Neural crest cell (in vitro differentiated cells): Measurements from ENCODE around the gene PLCL1. TPM values are rescaled to one million over a fixed set of nuclear protein-coding genes. Genes with fewer than 3 reads are reported as not detected.

Experiments used
- DNase-seq: peaks from one replicate; pipeline ENCODE4 v3.0.0; 2021; ENCODE audit warnings: low read depth, mixed read lengths, low spot score
- H3K27ac Mint-ChIP-seq: one replicate; pipeline ENCODE4 v1.8.0; 2021; ENCODE audit warnings: mild to moderate bottlenecking, mixed read lengths; ENCODE audit not compliant: unreplicated experiment
- H3K27me3 Mint-ChIP-seq: 2 replicates; pipeline ENCODE4 v1.8.0; 2021; ENCODE audit warnings: low read depth, mild to moderate bottlenecking, mixed read lengths
- H3K36me3 Mint-ChIP-seq: 2 replicates; pipeline ENCODE4 v1.8.0; 2021; ENCODE audit warnings: low read depth, mild to moderate bottlenecking, mixed read lengths
- H3K4me1 Mint-ChIP-seq: 2 replicates; pipeline ENCODE4 v1.8.0; 2021; ENCODE audit warnings: mixed read lengths
- H3K4me3 Mint-ChIP-seq: one replicate; pipeline ENCODE4 v1.8.0; 2021; ENCODE audit warnings: mild to moderate bottlenecking, mixed read lengths
- H3K9me3 Mint-ChIP-seq: 2 replicates; pipeline ENCODE4 v1.8.0; 2021; ENCODE audit warnings: mixed read lengths
- CTCF ChIP-seq: fragments of 200-600 bp; sonication (generic); conservative IDR thresholded peaks from 2 replicates; pipeline ENCODE4 v1.5.0; 2021; ENCODE audit warnings: antibody characterized with exemption, mild to moderate bottlenecking
- total RNA-seq: library from RNA; stranded (reverse); gene quantifications from 2 replicates; pipeline ENCODE4 v1.2.1, GENCODE V29; 2021

Gene PLCL1
- total RNA-seq, 1 donor from 2014 or later, result 0.72 TPM

DNA sequence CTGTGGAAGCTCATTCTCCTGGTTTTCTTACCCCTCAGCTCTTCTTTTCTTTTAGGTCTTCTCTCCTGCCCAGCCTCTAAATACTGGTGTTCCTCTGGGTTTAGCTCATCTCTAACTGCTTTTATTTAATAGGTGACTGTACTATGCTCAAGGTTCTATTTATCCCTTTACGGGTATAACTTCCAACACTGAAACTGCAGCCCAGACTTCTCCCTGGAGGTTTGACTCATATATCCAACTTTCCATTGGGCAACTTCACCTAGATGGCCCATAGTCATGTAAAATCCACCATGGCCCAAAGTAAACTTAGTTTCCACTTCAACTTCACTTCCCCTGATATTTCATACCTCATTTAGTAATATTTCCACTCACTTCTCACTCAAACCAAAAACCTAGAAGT is 273.1 kb downstream of the PLCL1 start:
- TF ChIP-seq CTCF, result no peak
- H3K9me3 Mint-ChIP-seq, result no peaks in the 10 kb centered on the region
- no peak overlapping the region for H3K27ac Mint-ChIP-seq
- DNase-seq, result no peak
- no peaks in the 10 kb centered on the region for H3K36me3 Mint-ChIP-seq
- H3K27me3 Mint-ChIP-seq, result no peaks in the 10 kb centered on the region
- no peak overlapping the region for H3K4me3 Mint-ChIP-seq
- H3K4me1 Mint-ChIP-seq, result no peaks in the 10 kb centered on the region

DNA sequence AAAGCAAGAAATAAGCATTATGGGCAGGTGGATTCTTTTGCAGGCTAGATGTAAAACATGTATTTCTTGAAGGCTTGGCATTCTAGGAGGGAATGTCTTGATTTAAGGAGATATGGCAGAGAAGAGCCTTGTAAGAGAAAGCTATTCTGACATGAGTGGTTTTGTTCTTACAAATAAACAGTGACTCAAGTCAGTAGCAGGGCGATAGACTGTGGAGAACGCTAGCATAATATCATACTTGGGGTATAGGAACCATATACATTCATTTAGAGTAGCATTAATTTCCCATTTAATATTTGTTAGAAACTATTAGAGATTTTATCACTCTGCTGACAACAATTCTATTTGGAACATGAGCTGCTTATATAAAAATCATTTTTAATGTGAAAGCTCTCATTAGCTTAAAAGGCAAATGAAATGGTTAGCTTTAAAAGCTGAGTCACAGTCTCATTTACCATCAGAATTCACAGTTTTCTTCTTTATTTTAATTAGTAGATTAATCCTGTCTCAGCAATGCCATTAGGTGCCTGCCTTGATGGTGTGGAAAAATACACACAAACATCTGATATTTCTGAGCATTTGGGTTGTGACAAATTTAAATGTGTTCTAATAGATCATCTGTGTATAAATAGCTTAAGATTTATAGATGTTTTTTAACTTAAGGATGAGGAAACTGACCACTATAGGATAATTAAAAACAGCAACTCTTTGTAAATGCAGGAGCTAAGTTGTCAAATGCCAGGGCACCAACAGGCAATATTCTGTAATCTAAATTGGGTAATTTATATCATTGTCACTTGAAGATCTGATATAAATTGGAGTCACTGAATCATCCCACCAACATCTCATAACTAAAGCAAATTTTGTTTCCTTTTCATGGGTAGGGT is 276.7 kb downstream of the PLCL1 start:
- peaks cover 6% of the 10 kb centered on the region for H3K9me3 Mint-ChIP-seq
- H3K4me1 Mint-ChIP-seq, result no peaks in the 10 kb centered on the region
- H3K4me3 Mint-ChIP-seq, result no peak overlapping the region
- no peak for DNase-seq
- no peaks in the 10 kb centered on the region for H3K27me3 Mint-ChIP-seq
- no peak for TF ChIP-seq CTCF
- H3K27ac Mint-ChIP-seq, result no peak overlapping the region
- H3K36me3 Mint-ChIP-seq, result no peaks in the 10 kb centered on the region

DNA sequence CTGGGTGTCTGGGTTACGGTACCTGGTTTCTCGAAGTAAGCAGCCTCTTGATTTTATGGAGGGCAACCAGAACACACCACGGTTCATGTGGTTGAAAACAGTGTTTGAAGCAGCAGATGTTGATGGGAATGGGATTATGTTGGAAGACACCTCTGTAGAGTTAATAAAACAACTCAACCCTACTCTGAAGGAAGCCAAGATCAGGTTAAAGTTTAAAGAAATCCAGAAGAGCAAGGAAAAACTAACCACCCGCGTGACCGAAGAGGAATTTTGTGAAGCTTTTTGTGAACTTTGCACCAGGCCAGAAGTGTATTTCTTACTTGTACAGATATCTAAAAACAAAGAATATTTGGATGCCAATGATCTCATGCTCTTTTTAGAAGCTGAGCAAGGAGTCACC is 279.8 kb downstream of the PLCL1 start:
- Mint-ChIP-seq H3K27ac (no peak overlapping the region), H3K36me3 (no peaks in the 10 kb centered on the region), H3K9me3 (peaks cover 6% of the 10 kb centered on the region), H3K27me3 (no peaks in the 10 kb centered on the region), H3K4me3 (no peak overlapping the region), H3K4me1 (no peaks in the 10 kb centered on the region)
- no peak for DNase-seq
- no peak for TF ChIP-seq CTCF

DNA sequence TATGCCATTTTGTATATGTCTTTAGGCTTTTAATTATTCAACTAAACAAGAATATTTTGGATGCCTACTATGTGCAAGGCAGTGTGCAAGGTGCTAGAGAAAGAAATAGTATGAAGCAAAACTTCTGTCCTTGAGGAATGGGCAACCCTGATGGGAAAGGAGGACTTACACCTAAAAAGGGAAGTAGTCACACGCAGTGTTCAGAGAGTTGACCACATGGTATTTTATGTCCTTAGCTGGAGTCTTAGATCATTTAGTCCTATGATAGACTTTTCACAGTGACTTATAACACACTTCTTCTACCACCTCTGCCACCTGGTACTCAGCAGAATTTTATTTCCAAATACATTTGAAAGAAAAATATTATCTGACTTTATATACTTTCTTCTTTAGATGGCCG is 291.6 kb downstream of the PLCL1 start:
- Mint-ChIP-seq H3K4me3 (no peak overlapping the region), H3K4me1 (peaks cover 14% of the 10 kb centered on the region), H3K36me3 (no peaks in the 10 kb centered on the region), H3K27ac (no peak overlapping the region), H3K9me3 (no peaks in the 10 kb centered on the region), H3K27me3 (no peaks in the 10 kb centered on the region)
- TF ChIP-seq CTCF, result no peak
- no peak for DNase-seq

DNA sequence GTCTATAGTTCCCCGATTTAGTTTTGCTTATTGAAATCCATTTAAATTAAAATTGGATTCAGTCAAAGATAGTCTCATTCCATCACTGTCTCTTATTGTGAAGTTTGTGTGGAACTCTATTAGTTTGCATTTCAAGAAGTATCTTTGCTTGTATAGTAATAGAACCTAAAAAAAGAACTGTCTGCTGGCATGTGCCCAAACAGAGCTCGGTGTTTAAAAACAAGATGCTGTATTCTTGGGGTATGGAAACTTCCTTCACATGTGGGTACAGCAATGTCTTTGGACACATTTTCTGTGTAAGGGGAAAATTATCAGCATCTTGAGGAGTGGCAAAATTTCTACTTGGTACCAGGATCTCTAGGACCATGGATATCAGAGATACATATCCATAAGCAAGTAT is 292.6 kb downstream of the PLCL1 start:
- no peaks in the 10 kb centered on the region for H3K27me3 Mint-ChIP-seq
- H3K4me3 Mint-ChIP-seq, result no peak overlapping the region
- peaks cover 14% of the 10 kb centered on the region for H3K4me1 Mint-ChIP-seq
- no peak overlapping the region for H3K27ac Mint-ChIP-seq
- no peak for DNase-seq
- H3K9me3 Mint-ChIP-seq, result no peaks in the 10 kb centered on the region
- no peak for TF ChIP-seq CTCF
- no peaks in the 10 kb centered on the region for H3K36me3 Mint-ChIP-seq
